Nephron progenitor cell (in vitro differentiated cells): ENCODE results near the gene RAMP3.
"Not testable (repeated sequence)": the region's sequence is repeated elsewhere in the genome, so short reads cannot be mapped to it uniquely, and the experiment has no call there.

Experiments
- DNase-seq: peaks from one replicate; pipeline ENCODE4 v3.0.0; 2021
- H3K27ac Mint-ChIP-seq: 2 replicates; pipeline ENCODE4 v1.8.0; 2021; ENCODE audit warnings: mild to moderate bottlenecking, moderate library complexity, mixed read lengths
- H3K27me3 Mint-ChIP-seq: 2 replicates; pipeline ENCODE4 v1.8.0; 2021; ENCODE audit warnings: mild to moderate bottlenecking, low read depth, mixed read lengths; ENCODE audit not compliant: poor library complexity
- H3K36me3 Mint-ChIP-seq: 2 replicates; pipeline ENCODE4 v1.8.0; 2021; ENCODE audit warnings: low read depth, mixed read lengths
- H3K4me1 Mint-ChIP-seq: 2 replicates; pipeline ENCODE4 v1.8.0; 2021; ENCODE audit warnings: mixed read lengths
- H3K4me3 Mint-ChIP-seq: 2 replicates; pipeline ENCODE4 v1.8.0; 2021; ENCODE audit warnings: mild to moderate bottlenecking, moderate library complexity, mixed read lengths
- H3K9me3 Mint-ChIP-seq: 2 replicates; pipeline ENCODE4 v1.8.0; 2021; ENCODE audit warnings: mild to moderate bottlenecking, moderate library complexity, mixed read lengths
- TF ChIP-seq, protein P1 (sequence below): fragments of 200-600 bp; sonication (generic); IDR thresholded peaks from 2 replicates; pipeline ENCODE4 v1.5.0; 2021; ENCODE audit warnings: antibody characterized with exemption

The RAMP3 gene

DNA sequence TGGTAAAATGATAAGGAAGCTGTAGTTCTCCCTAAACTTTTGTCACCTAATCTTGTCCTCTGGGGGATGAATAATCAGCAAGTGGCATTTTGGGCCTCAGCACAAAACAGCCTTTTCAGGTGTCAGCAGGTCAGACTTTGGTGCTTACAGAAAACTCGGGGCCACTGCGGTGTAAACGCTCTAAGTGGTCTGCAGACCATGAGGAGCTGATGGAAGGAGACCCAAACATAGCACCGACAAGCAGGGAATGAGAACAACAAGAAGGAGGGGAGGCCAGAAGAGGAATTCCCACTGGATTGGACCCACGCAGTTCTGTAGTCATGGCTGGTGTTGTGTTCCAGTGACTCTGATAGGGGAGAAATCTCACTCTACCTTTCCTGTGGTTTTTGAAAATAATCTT is 45.4 kb downstream of the RAMP3 start:
- TF ChIP-seq, protein P1, sequence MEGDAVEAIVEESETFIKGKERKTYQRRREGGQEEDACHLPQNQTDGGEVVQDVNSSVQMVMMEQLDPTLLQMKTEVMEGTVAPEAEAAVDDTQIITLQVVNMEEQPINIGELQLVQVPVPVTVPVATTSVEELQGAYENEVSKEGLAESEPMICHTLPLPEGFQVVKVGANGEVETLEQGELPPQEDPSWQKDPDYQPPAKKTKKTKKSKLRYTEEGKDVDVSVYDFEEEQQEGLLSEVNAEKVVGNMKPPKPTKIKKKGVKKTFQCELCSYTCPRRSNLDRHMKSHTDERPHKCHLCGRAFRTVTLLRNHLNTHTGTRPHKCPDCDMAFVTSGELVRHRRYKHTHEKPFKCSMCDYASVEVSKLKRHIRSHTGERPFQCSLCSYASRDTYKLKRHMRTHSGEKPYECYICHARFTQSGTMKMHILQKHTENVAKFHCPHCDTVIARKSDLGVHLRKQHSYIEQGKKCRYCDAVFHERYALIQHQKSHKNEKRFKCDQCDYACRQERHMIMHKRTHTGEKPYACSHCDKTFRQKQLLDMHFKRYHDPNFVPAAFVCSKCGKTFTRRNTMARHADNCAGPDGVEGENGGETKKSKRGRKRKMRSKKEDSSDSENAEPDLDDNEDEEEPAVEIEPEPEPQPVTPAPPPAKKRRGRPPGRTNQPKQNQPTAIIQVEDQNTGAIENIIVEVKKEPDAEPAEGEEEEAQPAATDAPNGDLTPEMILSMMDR = no peak
- no peaks in the 10 kb centered on the region for H3K36me3 Mint-ChIP-seq
- H3K27me3 Mint-ChIP-seq = peaks cover 3% of the 10 kb centered on the region
- H3K9me3 Mint-ChIP-seq = no peaks in the 10 kb centered on the region
- no peaks in the 10 kb centered on the region for H3K4me1 Mint-ChIP-seq
- no peak overlapping the region for H3K4me3 Mint-ChIP-seq
- H3K27ac Mint-ChIP-seq = no peak overlapping the region
- DNase-seq = no peak

GRCh38 chr7:45203459-45203858 is 45.9 kb downstream of the RAMP3 start:
- Mint-ChIP-seq H3K9me3 (no peaks in the 10 kb centered on the region), H3K27me3 (peaks cover 4% of the 10 kb centered on the region), H3K4me1 (no peaks in the 10 kb centered on the region), H3K4me3 (no peak overlapping the region), H3K36me3 (no peaks in the 10 kb centered on the region), H3K27ac (no peak overlapping the region)
- TF ChIP-seq, protein P1 = no peak
- DNase-seq = no peak

- no peak for DNase-seq
- H3K4me3 Mint-ChIP-seq = no peak overlapping the region
- H3K4me1 Mint-ChIP-seq = no peaks in the 10 kb centered on the region
- no peaks in the 10 kb centered on the region for H3K36me3 Mint-ChIP-seq
- H3K9me3 Mint-ChIP-seq = no peaks in the 10 kb centered on the region
- TF ChIP-seq, protein P1 = no peak
- H3K27me3 Mint-ChIP-seq = peaks cover 5% of the 10 kb centered on the region
- no peak overlapping the region for H3K27ac Mint-ChIP-seq
Measured at GRCh38 chr7:45203936-45204445, 46.4 kb downstream of the RAMP3 start.

GRCh38 chr7:45206266-45206665 is 48.7 kb downstream of the RAMP3 start:
- not testable (repeated sequence) for H3K36me3 Mint-ChIP-seq, H3K27ac Mint-ChIP-seq, H3K4me3 Mint-ChIP-seq, H3K4me1 Mint-ChIP-seq, DNase-seq, H3K27me3 Mint-ChIP-seq, H3K9me3 Mint-ChIP-seq

DNA sequence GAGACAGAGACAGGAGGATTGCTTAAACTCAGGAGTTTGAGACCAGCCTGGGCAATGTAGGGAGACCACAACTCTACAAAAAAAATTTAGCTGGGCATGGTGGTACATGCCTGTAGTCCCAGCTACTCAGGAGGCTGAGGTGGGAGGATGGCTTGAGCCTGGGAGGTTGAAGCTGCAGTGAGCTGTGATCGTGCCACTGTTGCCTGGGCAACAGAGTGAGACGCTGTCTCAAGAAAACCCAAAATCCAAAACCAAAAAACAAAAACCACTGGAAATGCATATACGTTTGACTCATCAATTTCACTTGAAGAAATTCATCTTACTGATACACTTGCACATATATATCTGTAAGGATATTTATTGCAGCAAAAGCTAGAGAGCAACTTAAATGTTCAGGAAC is 52.3 kb downstream of the RAMP3 start:
- H3K27ac Mint-ChIP-seq, H3K27me3 Mint-ChIP-seq, H3K36me3 Mint-ChIP-seq, H3K4me1 Mint-ChIP-seq, H3K4me3 Mint-ChIP-seq, DNase-seq, H3K9me3 Mint-ChIP-seq: not testable (repeated sequence)

DNA sequence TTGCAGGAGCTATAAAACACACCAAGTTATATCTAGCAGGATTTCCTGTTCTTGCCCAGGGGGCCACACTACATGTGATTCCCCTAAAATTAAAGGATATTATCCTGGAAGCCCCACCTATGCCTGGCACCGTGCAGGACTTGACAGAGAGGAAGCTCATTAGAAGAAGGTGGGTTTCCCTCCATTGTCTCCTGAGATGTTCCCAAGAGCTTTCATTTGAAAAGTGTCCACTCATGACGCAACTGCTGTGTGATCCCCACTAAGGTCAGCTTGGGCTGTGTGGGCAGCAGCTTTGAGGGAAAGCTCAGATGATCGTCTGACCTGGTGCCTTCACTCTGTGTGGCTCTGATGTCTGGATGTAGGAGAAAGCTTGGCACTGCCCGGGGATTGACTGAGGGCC is 53.5 kb downstream of the RAMP3 start:
- no peak overlapping the region for H3K27ac Mint-ChIP-seq
- no peaks in the 10 kb centered on the region for H3K36me3 Mint-ChIP-seq
- peaks cover 3% of the 10 kb centered on the region for H3K9me3 Mint-ChIP-seq
- peaks cover 18% of the 10 kb centered on the region for H3K27me3 Mint-ChIP-seq
- H3K4me1 Mint-ChIP-seq = no peaks in the 10 kb centered on the region
- H3K4me3 Mint-ChIP-seq = no peak overlapping the region
- DNase-seq = no peak
- TF ChIP-seq, protein P1 = no peak

DNA sequence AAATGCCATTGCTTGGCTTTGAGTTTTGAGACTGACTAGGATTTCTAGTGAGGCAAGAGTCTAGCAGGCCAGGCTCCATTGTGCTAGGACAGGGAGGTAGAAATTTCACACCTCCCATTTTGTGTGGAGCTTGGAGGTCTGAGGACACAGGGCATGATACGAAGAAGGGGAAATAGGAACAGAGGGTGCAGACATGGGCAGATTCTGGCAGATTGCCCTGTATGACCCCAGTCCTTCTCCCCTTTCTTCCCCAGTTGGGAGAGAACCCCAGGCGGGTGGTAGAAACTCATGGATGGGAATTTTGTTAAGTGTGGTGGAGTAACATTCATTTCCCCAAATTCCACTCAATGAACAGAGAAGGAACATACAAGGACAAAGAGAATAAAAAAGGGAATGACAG is 54.4 kb downstream of the RAMP3 start:
- H3K27me3 Mint-ChIP-seq = peaks cover 20% of the 10 kb centered on the region
- H3K36me3 Mint-ChIP-seq = no peaks in the 10 kb centered on the region
- H3K4me3 Mint-ChIP-seq = no peak overlapping the region

More for the DNA sequence above, 54.4 kb downstream of the RAMP3 start:
- Mint-ChIP-seq H3K9me3 (peaks cover 3% of the 10 kb centered on the region), H3K27ac (no peak overlapping the region), H3K4me1 (no peaks in the 10 kb centered on the region)
- DNase-seq = no peak
- TF ChIP-seq, protein P1 = no peak
